GM12874 (cell line): ENCODE data around the gene BLTP2.

ENCODE experiments used
- CTCF ChIP-seq: IDR thresholded peaks from 2 replicates; pipeline ENCODE4 v1.5.1; 2011; ENCODE audit warnings: low read depth, mild to moderate bottlenecking, control low read depth, low read length, moderate library complexity; ENCODE audit not compliant: insufficient read depth

BLTP2 gene

DNA sequence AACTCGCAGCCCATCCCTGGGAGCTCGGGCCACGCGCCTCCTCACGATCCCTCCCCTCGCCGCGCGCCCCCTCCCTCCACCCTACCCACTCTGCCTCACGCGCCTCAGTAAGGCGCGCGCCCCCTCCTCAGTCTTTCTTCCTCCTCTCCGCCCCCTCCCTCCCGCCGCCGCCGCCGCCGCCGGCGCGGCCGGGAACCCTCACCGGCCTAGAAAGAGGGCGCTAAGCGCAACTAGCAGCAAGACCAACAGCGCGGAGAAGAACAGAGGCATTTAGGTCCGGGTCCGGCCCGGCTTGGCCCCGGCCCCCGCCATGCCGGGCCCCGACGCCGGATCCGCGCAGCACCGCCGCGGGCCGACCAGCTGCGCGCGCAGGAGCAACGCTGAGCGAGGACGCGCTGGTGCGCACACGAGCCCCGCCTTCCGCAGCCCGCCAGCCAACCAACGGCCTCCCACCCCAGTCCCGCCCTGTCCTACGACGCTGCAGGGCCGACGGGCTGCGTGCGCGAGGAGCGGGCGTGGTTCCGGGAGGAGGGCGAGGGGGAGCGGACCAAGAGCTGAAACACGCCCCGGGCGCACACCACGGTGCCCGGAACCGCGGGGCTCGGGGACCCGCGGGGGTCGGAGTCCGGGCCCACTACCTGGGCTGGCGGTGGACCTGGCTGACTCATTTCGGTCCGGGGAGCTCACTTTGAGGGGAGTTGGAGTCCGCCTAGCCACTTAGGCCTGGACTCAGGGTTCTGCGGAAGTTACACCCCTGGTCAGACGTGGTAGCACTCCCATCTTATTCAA lies at the start of gene BLTP2:
BLTP2 (minus strand) TSS at position 372 of the 789 bp plus-strand sequence; CDS start at position 270, 102 bp downstream.
- TF ChIP-seq CTCF = no peak

DNA sequence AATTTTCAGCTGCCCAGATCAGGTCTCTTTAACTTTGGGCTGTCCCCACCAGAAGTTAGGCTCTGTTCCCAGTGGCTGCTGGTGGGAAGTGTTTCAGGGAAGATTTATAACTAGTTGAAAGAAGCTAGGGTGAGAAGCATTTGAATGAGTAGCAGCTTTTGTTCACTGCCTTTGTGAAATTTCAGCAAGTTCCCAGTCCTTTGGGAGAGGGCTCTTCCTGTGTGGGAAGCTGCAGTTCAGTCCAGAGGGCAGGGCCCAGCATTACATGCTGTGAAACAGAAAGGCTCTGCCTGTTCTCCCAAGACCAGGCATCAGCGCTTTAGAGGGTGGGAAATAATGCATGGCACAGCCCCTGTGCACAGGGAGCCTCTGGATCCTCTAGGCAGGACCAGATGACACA lies 48.9 kb upstream of the BLTP2 start:
- no peak for TF ChIP-seq CTCF

GRCh38 chr17:28689011-28689410 lies 44.1 kb upstream of the BLTP2 start:
- TF ChIP-seq CTCF = no peak

DNA sequence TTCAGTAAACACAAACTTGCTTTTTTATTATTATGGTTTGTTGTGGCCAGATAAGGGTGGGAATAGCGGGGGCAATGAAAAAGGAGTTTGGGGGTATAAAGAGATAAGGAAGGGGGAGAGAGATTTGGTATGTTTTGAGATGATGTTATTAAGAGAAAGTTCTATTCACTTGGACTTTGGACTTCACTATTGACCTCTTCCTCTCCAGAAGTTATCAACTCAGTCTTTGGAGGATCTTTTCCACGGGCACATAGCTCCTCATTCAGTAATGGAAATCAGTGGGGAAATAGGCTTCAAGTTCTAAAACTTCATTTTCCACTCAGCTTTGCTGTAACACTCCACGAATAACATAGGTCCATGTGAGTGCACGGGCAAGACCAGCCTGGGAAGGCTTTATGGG lies 43.5 kb upstream of the BLTP2 start:
- TF ChIP-seq CTCF = no peak

- no peak for TF ChIP-seq CTCF
Observed at GRCh38 chr17:28686296-28686695, 41.3 kb upstream of the BLTP2 start.

- TF ChIP-seq CTCF = no peak
Observed at GRCh38 chr17:28685366-28685765, 40.4 kb upstream of the BLTP2 start.

- TF ChIP-seq CTCF = no peak
Observed at GRCh38 chr17:28684963-28685362, 40.0 kb upstream of the BLTP2 start.

DNA sequence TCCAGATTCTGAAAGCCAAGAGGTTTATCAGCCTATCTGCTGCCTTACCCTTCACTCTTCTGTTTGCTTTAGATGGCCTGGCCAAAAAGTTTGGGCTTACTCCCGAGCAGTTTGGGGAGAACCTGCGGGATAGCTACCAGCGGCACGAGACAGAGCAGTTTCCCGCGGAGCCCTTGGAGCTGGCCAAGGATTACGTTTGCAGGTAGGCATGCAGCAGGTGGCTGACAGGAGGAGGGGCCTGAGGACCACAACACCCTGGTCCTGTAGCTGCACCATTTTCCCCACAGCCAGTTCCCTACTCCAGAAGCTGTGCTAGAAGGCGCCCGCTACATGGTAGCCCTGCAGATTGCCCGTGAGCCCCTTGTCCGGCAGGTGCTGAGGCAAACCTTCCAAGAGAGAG lies 37.7 kb upstream of the BLTP2 start:
- TF ChIP-seq CTCF = no peak
